Liver (tissue), 3 donors: Measurements from ENCODE around the gene IGF1R.

ENCODE experiments used
- ATF3 ChIP-seq: IDR thresholded peaks from 2 replicates; pipeline ENCODE4 v1.6.1; 2016; ENCODE audit warnings: antibody characterized with exemption
- EGR1 ChIP-seq, 2 donors: IDR thresholded peaks; 2 replicates each; pipeline ENCODE4 v1.6.1; 2016 to 2018; ENCODE audit warnings: antibody characterized with exemption in 2 of 2, low read depth in 2 of 2
- GABPA ChIP-seq, 2 donors: IDR thresholded peaks in 1 of 2; conservative IDR thresholded peaks in 1 of 2; 2 replicates each; pipeline ENCODE4 v1.6.1; 2016; ENCODE audit warnings: antibody characterized with exemption in 2 of 2, mild to moderate bottlenecking in 1 of 2, moderate library complexity in 1 of 2
- HNF4A ChIP-seq, 2 donors: conservative IDR thresholded peaks; 2 replicates each; pipeline ENCODE4 v1.6.1; 2016; ENCODE audit warnings: antibody characterized with exemption in 2 of 2, mild to moderate bottlenecking in 2 of 2
- MAX ChIP-seq: IDR thresholded peaks from 2 replicates; pipeline ENCODE4 v1.6.1; 2016; ENCODE audit warnings: antibody characterized with exemption
- RAD21 ChIP-seq, 2 donors: IDR thresholded peaks; 2 replicates each; pipeline ENCODE4 v1.6.1; 2016; ENCODE audit warnings: antibody characterized with exemption in 2 of 2, mild to moderate bottlenecking in 2 of 2
- REST ChIP-seq: IDR thresholded peaks from 2 replicates; pipeline ENCODE4 v1.6.1; 2016; ENCODE audit warnings: antibody characterized with exemption, mild to moderate bottlenecking
- RXRA ChIP-seq, 2 donors: IDR thresholded peaks; 2 replicates each; pipeline ENCODE4 v1.6.1; 2017 to 2018; ENCODE audit warnings: antibody characterized with exemption in 2 of 2, mild to moderate bottlenecking in 1 of 2
- SP1 ChIP-seq: IDR thresholded peaks from 2 replicates; pipeline ENCODE4 v1.6.1; 2018; ENCODE audit warnings: antibody characterized with exemption, mild to moderate bottlenecking
- TAF1 ChIP-seq: conservative IDR thresholded peaks from 2 replicates; pipeline ENCODE4 v1.6.1; 2016; ENCODE audit warnings: antibody characterized with exemption, mild to moderate bottlenecking
- TF ChIP-seq, protein P1 (sequence below): fragments of 150-350 bp; IDR thresholded peaks from 2 replicates; pipeline ENCODE4 v1.5.1; 2017; ENCODE audit warnings: improper control_type of control experiment, low read depth, low read length; ENCODE audit not compliant: missing input control
- TF ChIP-seq, protein P2 (sequence below): IDR thresholded peaks from 2 replicates; pipeline ENCODE4 v1.6.1; 2016; ENCODE audit warnings: antibody characterized with exemption
- donor health status: healthy.
- donor health status: healthy.

GRCh38 chr15:98715401-98715800 lies 67.1 kb downstream of the IGF1R start:
- TF ChIP-seq, protein P1, sequence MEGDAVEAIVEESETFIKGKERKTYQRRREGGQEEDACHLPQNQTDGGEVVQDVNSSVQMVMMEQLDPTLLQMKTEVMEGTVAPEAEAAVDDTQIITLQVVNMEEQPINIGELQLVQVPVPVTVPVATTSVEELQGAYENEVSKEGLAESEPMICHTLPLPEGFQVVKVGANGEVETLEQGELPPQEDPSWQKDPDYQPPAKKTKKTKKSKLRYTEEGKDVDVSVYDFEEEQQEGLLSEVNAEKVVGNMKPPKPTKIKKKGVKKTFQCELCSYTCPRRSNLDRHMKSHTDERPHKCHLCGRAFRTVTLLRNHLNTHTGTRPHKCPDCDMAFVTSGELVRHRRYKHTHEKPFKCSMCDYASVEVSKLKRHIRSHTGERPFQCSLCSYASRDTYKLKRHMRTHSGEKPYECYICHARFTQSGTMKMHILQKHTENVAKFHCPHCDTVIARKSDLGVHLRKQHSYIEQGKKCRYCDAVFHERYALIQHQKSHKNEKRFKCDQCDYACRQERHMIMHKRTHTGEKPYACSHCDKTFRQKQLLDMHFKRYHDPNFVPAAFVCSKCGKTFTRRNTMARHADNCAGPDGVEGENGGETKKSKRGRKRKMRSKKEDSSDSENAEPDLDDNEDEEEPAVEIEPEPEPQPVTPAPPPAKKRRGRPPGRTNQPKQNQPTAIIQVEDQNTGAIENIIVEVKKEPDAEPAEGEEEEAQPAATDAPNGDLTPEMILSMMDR, result no peak
- TF ChIP-seq ATF3, result no peak
- no peak for TF ChIP-seq TAF1
- no peak for TF ChIP-seq REST
- no peak for TF ChIP-seq RXRA (IDR thresholded peaks at IDR 0.05)
- TF ChIP-seq MAX, result no peak
- no peak for TF ChIP-seq EGR1 (IDR thresholded peaks at IDR 0.05; ENCODE audit: low read depth in 2 of 2)
- TF ChIP-seq GABPA (IDR thresholded peaks at IDR 0.05 in 1 of 2, conservative IDR thresholded peaks at IDR 0.05 in 1 of 2), result no peak
- TF ChIP-seq SP1, result no peak
- no peak for TF ChIP-seq HNF4A (conservative IDR thresholded peaks at IDR 0.05)
- TF ChIP-seq RAD21 (IDR thresholded peaks at IDR 0.05), result no peak
- TF ChIP-seq, protein P2, sequence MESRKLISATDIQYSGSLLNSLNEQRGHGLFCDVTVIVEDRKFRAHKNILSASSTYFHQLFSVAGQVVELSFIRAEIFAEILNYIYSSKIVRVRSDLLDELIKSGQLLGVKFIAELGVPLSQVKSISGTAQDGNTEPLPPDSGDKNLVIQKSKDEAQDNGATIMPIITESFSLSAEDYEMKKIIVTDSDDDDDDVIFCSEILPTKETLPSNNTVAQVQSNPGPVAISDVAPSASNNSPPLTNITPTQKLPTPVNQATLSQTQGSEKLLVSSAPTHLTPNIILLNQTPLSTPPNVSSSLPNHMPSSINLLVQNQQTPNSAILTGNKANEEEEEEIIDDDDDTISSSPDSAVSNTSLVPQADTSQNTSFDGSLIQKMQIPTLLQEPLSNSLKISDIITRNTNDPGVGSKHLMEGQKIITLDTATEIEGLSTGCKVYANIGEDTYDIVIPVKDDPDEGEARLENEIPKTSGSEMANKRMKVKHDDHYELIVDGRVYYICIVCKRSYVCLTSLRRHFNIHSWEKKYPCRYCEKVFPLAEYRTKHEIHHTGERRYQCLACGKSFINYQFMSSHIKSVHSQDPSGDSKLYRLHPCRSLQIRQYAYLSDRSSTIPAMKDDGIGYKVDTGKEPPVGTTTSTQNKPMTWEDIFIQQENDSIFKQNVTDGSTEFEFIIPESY, result no peak
